Stimulated activated CD4-positive, alpha-beta T cell treated with anti-CD3 and anti-CD28 coated beads, Interleukin-4, amount 100 ng/mL, for 1 hour (primary cell): ENCODE data around the gene GPS1.

Source experiments
- DNase-seq: peaks from one replicate; pipeline ENCODE4 v3.0.0-alpha.2; 2020

The GPS1 gene

DNA sequence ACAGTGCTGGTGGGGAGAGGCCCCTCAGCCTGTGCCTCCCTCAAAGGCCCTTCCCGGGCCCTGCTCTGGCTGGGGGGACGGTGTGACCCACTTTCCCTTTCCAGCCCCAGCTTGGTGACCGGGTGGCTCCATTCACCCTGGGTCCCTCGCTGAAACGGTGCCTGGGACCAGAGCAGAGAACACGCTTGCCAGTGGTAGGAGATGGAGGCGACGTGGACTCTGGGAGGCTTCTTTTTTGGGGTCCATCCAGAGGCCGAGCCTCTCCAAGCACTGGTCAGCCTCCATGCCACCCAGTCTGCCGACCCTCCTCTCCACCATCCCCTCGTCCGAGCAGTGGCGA, 36.8 kb upstream of the GPS1 start:
- no peak for DNase-seq

DNA sequence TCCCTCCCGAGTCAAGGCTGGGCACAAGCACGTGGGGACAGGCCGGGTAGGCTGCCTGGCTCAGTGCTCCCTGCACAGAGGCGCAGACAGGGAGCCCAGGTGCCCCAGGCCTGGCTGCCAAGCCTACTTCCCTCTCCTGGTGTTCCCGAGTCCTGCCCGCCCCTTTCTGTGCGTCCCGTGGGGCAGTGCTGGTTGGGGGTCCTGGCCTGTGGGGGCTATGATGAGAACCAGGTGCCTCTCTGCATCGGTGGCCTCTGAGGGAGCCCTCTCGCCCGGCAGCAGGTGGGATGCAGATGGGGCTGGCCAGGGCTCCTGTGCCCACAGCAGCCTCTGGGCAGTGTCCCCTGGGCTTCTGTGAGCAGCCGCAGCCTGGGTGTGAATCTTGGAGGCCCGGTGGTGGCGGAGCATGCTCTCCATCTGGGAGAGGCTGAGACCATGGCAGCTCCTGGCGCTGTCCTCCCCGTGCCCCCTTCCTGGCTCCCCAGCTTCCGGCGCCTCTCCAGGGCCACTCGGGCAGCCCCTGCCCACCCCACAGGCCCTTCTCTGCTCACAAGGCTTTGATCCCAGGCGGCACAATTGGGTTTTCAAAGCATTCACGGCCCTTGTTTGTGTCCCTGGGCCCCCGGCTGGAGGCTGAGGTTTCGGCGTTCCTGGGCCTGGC, 36.3 kb upstream of the GPS1 start:
- no peak for DNase-seq

GRCh38 chr17:82016061-82016874, 35.4 kb upstream of the GPS1 start:
- no peak for DNase-seq

- no peak for DNase-seq
Measured at GRCh38 chr17:82016875-82017459, 34.7 kb upstream of the GPS1 start.

GRCh38 chr17:82017612-82018151, 34.0 kb upstream of the GPS1 start:
- no peak for DNase-seq

GRCh38 chr17:82018152-82018988, 33.3 kb upstream of the GPS1 start:
- no peak for DNase-seq

DNA sequence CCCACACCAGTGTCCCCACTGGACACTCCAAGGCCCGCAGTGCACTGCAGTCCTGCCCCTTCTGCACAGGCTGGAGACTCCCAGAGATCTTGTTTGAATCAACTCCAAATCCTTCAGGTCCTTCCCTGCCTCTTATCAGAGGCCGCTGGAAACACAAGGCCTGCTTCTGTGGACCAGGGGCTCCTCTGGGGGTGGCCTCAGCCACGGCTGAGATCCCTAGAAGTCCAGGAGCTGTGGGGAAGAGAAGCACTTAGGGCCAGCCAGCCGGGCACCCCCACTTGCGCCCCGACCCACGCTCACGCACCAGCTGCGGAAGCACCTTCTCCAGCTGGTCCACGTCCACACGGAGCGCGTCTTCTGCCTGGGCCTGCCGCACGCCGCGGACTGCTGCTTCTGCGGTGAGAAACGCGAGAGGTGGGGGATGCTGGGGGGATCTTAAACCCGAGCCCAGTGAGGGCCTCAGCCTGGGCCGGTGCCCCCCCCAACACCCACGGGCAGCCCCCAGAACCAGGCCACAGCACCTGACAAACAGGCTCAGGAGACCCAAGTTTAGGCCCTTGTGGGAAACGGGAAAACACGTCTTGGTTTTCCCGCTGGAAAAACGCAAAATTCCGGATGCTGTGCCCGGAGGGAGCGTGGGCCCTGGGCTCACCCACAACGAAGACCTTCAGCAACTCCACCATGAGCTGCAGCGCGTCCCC, 32.6 kb upstream of the GPS1 start:
- DNase-seq, result no peak

- DNase-seq, result peak; percentile 70
Measured at GRCh38 chr17:82019690-82020571, 31.8 kb upstream of the GPS1 start.

- DNase-seq, result no peak
Measured at GRCh38 chr17:82020572-82021106, 31.1 kb upstream of the GPS1 start.

DNA sequence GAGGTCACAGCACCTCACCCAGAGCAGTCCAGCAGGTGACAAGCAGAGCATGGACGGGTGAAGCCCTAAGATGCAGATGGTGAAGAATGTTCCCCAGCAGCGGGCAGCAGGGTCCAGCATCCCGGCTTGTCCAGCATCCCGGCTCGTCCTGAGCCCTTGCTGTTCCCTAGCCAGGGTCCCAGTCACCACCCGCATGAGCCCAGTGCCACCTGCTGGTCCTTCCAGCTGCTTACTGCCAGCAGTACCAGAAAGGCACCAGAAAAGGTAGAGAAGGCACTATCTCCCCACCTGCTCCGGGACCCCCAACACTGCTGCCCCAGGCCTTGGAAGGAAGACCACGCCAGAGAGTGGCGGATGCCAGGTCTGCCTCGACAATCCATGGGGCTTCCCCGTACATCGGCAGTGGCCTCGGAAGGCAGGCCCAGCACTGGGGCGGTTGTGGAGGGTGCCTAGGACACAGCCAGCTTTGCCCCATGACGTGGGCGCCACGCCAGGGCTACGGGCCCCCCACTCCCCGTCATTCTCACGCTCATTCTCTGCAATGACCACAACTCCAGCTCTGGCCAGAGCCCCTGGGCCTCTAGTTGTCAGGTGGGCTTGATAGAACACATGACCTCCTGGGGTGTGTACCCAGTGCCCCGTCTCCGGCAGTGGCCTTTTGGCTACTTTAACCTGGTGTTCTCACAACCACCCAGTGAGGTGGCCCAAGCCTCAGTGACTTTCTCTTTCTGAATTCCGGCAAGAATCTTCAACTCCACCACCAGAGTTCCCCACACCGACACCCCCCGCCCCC, 30.4 kb upstream of the GPS1 start:
- peak; percentile 58 for DNase-seq

DNA sequence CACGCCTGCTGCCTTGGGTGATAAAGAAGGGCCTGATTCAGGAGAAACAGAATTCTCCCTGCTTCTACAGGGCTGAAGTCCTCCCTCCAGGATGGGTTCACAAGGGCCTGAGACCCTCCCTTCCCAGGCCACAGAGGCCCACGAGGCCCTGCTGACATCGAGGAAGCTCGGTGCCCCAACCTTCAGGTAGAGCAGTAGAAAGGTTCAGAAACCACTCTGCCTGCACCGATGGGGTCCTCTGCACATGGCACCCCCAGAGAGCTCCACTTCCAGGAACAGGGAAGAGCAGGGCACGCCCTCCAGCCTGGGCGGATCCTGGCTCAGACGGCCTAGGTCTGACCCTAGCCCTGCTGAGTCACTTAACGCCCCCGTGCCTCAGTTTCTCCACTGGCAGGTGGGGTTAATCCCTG, 29.8 kb upstream of the GPS1 start:
- DNase-seq, result no peak

- no peak for DNase-seq
Measured at GRCh38 chr17:82022310-82022980, 29.3 kb upstream of the GPS1 start, which contains the start of gene CENPX. Gene CENPX (minus strand): TSS chr17:82022878. CDS start chr17:82022861, 17 bp downstream.

GRCh38 chr17:82022981-82023446, 28.7 kb upstream of the GPS1 start, which contains the start of gene LRRC45:
Gene LRRC45 (plus strand): TSS chr17:82023305. CDS start chr17:82023644, 339 bp downstream.
- peak; percentile 100 for DNase-seq

DNA sequence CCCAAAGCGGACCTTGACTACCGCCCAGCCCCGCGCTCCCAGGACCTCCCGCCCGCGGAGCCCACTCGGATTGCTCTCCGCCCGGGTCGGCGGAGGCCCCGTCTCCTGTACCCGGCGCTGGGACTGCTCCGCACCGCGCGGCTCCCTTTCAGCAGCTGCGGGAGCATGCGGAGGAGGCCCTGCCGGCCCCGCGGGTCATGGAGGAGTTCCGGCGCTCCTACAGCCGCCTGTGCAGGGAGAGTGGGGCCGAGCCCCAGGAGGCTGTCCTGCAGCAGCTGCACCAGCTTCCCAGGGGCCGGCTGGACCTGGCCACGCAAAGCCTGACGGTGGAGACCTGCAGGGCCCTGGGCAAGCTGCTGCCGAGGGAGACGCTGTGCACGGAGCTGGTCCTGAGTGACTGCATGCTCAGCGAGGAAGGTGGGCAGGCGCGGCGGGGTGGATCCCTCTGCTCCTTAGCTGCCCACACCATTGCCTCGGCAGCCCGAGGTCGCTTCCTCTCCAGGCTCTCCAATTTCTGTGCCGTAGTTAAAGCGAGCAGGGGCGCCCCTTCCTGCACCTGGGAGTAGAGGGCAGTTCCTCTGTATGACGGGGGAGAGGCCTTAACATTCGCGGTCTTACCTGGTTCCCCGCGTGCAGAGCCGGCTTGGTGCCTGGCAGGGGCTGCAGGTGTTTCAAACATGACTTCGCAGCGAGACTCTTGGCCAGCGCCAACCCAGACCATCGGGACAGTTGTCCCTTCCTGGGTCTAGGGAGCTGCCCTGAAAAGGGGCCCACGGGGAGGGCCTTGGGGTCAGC, 28.1 kb upstream of the GPS1 start:
- peak; percentile 24 for DNase-seq

DNA sequence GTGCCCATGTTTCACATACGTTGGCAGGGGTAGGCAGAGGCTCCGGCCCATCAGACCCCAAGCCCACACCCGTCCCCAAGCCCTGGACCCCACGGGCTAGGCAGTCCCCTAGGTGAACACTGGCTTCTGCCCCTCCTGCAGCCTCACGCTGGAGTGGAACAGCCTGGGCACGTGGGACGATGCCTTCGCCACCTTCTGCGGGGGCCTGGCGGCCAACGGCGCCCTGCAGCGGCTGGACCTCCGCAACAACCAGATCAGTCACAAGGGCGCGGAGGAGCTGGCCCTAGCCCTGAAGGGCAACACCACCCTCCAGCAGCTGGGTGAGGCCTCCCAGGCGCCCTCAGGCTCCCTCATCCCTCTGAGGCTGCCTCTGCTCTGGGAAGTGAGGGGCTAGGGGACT, 26.8 kb upstream of the GPS1 start:
- DNase-seq, result no peak

DNA sequence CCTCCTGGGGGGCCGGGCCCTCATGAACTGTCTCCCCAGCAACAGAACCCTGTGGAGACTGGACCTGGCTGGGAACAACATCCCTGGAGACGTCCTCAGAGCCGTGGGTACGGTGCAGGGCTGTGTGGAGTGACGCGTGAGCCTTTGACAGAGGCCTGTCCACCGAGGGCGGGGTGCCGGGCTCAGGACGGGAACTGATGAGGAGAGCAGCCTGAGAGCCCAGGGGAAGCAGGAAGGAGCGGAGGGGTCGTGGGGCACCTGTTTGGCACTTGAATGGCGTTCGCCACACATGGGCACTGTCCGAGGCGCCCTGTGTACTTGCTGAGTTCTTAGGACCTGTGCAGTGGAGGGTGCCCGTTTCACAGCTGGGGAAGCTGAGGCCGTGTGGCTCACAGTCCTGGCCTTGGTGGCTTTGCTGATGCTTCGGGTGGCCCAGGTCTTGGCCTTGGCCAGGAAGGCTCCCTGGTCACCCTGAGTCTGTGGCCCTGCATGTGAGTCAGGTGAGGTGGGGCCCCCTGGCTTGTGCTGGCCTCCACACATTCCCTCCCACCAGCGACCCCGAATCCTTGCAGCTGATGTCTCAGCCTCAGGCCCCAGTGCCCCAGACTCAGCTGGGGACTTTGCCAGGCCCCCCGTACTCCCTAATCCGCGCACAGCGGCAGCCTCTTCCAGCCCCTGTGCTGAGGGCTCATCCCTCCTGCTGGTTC, 26.1 kb upstream of the GPS1 start:
- no peak for DNase-seq

DNA sequence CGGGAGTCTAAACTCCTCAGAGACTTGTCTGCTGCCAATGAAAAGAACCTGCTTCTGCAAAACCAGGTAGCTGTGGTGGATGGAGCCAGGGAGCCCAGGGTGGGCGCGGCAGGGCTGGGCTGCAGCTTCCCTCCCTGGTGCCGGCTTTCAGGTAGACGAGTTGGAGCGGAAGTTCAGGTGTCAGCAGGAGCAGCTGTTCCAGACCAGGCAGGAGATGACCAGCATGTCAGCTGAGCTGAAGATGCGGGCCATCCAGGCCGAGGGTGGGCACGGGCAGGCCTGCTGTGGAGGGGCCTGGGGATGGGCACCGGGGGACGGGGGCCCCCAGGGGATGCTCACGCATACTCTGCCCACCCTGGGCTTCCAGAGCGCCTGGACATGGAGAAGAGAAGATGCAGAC, 23.5 kb upstream of the GPS1 start:
- DNase-seq, result no peak

GRCh38 chr17:82028966-82029365, 22.7 kb upstream of the GPS1 start:
- no peak for DNase-seq
